TTC549 (cell line): ENCODE data around the gene NDST3.

Source experiments
- FAIRE-seq: peaks from 2 replicates; lab custom pipeline; 2012; peaks lifted over from hg19 to GRCh38; lab: Jason Lieb, UNC

NDST3 gene

DNA sequence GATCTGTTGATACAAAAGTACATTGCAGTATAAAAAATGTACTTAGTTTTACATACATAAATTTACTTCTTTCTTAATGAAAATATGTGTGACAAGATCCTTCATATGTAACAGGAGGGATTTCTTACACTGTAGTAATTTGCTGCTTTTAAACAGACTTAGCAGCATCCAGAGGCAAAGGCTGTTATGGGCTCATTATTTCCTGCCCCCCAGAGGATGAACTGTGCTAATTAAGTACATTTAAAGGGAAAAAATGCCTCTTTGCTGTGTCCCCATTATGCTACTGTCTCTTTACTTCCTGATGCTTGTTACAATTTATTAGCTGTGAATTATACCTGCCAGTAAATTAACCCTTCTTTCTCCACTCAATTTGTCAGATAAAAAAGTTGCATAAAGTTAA is 47.1 kb downstream of the NDST3 start:
- no peak for FAIRE-seq

DNA sequence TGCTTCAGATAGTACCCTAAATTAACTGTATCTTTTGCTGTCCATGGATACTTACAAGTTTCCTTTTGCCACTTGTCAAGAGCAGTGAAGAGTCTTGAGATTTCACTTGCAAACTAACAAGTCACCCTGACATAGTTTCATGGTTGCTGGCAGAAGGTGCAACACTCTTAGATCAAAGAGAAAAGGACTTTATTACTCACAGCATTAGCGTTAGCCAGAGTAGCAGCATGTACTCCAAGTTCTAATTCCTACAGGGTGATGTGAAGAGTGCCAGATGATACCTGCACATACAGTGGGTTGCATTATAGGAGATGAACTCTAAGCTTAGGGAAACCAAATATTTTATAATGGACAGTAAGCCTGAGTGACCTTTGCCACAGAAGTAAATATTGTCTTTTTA is 47.9 kb downstream of the NDST3 start:
- no peak for FAIRE-seq

- no peak for FAIRE-seq
Observed at GRCh38 chr4:118085700-118086099, 51.4 kb downstream of the NDST3 start.

DNA sequence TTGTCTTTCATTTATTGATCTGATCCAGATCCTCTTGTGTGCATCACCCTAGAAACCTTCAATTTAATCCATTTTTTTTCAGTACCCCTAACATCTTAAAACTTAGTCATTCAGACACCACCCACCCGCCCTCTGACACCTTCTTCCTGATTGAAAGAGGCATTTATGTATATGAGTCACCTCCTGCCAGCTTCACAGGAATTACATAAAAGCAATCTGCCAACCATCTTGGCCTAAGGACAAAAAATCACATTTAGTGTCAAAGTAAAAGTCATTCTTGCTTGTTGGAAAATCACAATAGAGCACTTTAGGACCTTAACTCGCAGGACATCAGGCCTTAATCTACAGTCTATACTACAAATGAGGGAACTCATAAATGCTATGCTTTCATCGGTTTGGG is 52.1 kb downstream of the NDST3 start:
- no peak for FAIRE-seq

- FAIRE-seq = no peak
Observed at GRCh38 chr4:118087366-118087765, 53.1 kb downstream of the NDST3 start.

GRCh38 chr4:118099106-118099505 is 64.8 kb downstream of the NDST3 start:
- FAIRE-seq = no peak

GRCh38 chr4:118102195-118102594 is 67.9 kb downstream of the NDST3 start:
- no peak for FAIRE-seq

- no peak for FAIRE-seq
Observed at GRCh38 chr4:118112117-118113046, 78.1 kb downstream of the NDST3 start.

GRCh38 chr4:118113220-118113619 is 78.9 kb downstream of the NDST3 start:
- FAIRE-seq = no peak

- no peak for FAIRE-seq
Observed at GRCh38 chr4:118114720-118115119, 80.4 kb downstream of the NDST3 start.

- FAIRE-seq = no peak
Observed at GRCh38 chr4:118120120-118120760, 86.0 kb downstream of the NDST3 start.

DNA sequence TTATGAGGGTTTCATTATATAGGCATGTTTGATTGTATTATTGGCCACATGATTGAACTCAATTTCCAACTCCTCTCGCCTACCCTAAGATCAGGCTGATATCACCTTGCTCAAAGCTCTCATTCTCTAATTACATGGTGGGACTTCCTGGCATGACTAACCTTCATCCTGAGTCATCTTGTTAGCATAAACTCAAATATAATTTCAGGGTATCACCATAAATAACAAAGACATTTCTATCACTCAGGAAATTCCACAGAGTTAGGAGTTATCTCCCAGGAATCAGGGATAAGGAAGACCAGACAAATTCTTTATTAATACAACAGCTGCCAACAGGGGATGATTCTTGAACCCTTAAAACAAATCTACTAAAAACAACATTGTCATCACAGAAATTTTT is 90.7 kb downstream of the NDST3 start:
- FAIRE-seq = no peak

- no peak for FAIRE-seq
Observed at GRCh38 chr4:118139241-118139640, 105.0 kb downstream of the NDST3 start.

DNA sequence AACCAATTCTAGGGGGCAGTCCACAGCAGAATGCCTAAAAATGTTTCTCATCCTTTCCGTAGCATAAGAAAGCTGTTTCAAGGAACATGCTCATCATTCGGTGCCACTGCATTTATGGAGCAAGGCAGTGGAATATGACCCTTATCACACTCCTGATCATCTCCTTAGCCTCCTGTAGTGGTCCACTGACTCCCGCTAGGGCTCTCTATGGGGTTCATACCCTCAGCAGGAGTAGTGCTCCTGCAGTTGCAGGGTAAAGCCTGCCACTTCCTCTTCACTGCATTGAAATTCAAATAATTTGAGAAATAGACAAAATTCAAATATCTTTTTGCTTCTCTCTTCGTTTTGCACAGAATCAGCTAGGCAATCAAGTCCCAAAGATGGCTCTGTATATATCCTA is 107.0 kb downstream of the NDST3 start:
- no peak for FAIRE-seq

DNA sequence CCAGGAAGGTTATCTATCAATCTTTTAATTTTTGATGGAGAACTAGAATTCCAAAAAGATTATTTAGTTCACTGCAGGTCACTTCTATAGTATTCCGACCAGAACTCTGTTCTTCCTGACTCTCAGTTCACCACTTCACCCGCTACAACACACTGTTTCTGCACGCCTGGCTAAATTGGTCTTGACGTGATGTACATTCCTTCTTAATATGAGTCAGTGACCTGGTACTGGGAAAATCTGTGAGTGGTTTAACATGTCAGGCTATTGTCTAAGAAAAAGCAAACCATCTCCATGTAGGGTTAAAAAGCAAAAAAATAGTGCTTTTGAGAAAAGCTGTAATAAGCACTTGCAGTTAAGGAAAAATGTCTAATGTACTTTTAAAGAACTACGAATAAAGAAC is 120.4 kb downstream of the NDST3 start:
- FAIRE-seq = no peak

- no peak for FAIRE-seq
Observed at GRCh38 chr4:118155516-118155915, 121.2 kb downstream of the NDST3 start.

GRCh38 chr4:118158763-118159375 is 124.6 kb downstream of the NDST3 start:
- no peak for FAIRE-seq

GRCh38 chr4:118167306-118167705 is 133.0 kb downstream of the NDST3 start:
- FAIRE-seq = no peak

DNA sequence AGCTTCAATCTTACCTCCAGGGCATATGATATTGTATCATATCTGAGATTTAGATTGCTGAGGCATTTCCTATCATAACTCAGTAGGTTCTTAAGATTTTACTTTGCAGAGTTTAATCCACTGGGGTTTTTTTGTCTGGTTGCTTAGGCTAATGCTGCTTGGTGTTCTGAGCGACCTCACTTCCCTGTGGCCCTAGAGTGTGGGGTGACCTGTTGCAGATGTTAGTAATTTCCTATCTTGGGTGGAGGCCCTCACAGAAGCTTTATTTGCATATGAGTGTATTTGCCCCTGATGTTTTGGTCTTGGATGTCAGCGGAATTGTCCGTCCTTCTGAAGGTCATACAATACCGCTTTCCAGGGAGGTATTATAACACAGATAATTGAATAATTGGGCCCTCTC is 137.1 kb downstream of the NDST3 start:
- FAIRE-seq = no peak

- FAIRE-seq = no peak
Observed at GRCh38 chr4:118173126-118173525, 138.8 kb downstream of the NDST3 start.

GRCh38 chr4:118173956-118174725 is 139.9 kb downstream of the NDST3 start:
- no peak for FAIRE-seq

- no peak for FAIRE-seq
Observed at GRCh38 chr4:118175506-118175905, 141.2 kb downstream of the NDST3 start.

- no peak for FAIRE-seq
Observed at GRCh38 chr4:118177126-118177525, 142.8 kb downstream of the NDST3 start.
